H1 (cell line): ENCODE results near the gene TWNK. TPM values are rescaled to one million over a fixed set of nuclear protein-coding genes. Genes with fewer than 3 reads are reported as not detected.

Source experiments
- JUND ChIP-seq: IDR thresholded peaks from 2 replicates; pipeline ENCODE4 v1.6.1; 2011; ENCODE audit warnings: mild to moderate bottlenecking, improper control_type of control experiment, low read length
- KDM5A ChIP-seq: fragments of 200-600 bp; IDR thresholded peaks from 2 replicates; pipeline ENCODE4 v1.7.1; 2012; ENCODE audit warnings: mild to moderate bottlenecking, low read length, inconsistent platforms, mixed read lengths
- YY1 ChIP-seq: IDR thresholded peaks from 2 replicates; pipeline ENCODE4 v1.6.1; 2011; ENCODE audit warnings: low read depth, mild to moderate bottlenecking, low read length
- polyA plus RNA-seq, 7 experiments: library from polyadenylated mRNA; depleted of rRNA in 3 of 7; stranded (reverse) in 5 of 7; unstranded in 2 of 7; fragments of >200 nt in 5 of 7; fragments of 200-250 nt in 2 of 7; gene quantifications; 1 replicate in 5 of 7; 2 replicates in 1 of 7; 4 replicates in 1 of 7; pipeline versions ENCODE4 v1.2.1 to v1.2.3, GENCODE V29; 2011 to 2013; ENCODE audit warnings: missing spikeins in 2 of 7, mixed read lengths in 2 of 7
- total RNA-seq: library from RNA; stranded (reverse); fragmentation: NEBNext Ultra II Directional; extraction: Animal tissue kit (Norgen Biotek cat#: 25700); gene quantifications from 2 replicates; pipeline ENCODE4 v1.2.1, GENCODE V29; 2021
- TF ChIP-seq, protein P1 (sequence below), 3 experiments: IDR thresholded peaks; 1 replicate in 2 of 3; 2 replicates in 1 of 3; pipeline versions ENCODE4 v1.5.1 to v1.6.1; 2011; ENCODE audit warnings: low read length in 3 of 3, mild to moderate bottlenecking in 3 of 3, inconsistent platforms in 2 of 3, low read depth in 1 of 3, moderate library complexity in 1 of 3; ENCODE audit not compliant: insufficient read depth in 1 of 3; ENCODE audit errors: control extremely low read depth in 1 of 3

The TWNK gene
- total and polyA plus RNA-seq, 2 of the 8 experiments (the other 6 are each of a cell fraction or from before 2014, with no cell fraction given) = 15.4 to 32.5 TPM

DNA sequence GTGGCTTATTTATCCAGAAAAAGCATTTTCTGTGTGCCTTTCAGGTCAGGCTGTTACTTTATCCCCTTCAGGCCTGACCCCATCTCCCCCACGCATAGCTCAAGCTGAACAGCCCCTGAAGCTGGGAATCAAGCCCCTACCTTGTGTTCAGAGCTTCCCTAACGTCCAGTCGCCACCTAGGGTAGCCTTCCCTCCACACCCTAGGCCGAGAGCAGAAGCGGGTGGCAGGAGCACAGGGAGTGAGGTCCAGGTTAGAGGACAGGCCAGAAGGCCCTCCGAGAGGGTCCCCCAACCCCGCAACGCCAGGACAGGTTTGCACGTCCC, 18.5 kb upstream of the TWNK start (continued):
- TF ChIP-seq, protein P1, sequence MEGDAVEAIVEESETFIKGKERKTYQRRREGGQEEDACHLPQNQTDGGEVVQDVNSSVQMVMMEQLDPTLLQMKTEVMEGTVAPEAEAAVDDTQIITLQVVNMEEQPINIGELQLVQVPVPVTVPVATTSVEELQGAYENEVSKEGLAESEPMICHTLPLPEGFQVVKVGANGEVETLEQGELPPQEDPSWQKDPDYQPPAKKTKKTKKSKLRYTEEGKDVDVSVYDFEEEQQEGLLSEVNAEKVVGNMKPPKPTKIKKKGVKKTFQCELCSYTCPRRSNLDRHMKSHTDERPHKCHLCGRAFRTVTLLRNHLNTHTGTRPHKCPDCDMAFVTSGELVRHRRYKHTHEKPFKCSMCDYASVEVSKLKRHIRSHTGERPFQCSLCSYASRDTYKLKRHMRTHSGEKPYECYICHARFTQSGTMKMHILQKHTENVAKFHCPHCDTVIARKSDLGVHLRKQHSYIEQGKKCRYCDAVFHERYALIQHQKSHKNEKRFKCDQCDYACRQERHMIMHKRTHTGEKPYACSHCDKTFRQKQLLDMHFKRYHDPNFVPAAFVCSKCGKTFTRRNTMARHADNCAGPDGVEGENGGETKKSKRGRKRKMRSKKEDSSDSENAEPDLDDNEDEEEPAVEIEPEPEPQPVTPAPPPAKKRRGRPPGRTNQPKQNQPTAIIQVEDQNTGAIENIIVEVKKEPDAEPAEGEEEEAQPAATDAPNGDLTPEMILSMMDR (IDR thresholded peaks at IDR 0.05; ENCODE audit: control extremely low read depth in 1 of 3, insufficient read depth in 1 of 3, low read depth in 1 of 3, low read length in 3 of 3) = no peak
- TF ChIP-seq YY1 (no peak), KDM5A (no peak), JUND (no peak)
